ENCODE results near the gene PRKCH. TPM values are rescaled to one million over a fixed set of nuclear protein-coding genes. Genes with fewer than 3 reads are reported as not detected.

Gene PRKCH
- polyA plus RNA-seq, 12 donors = 10.9 to 25.9 (median 13.8) TPM; not detected in 1

- DNase-seq = no peak
Measured at GRCh38 chr14:61335049-61335448, 13.7 kb downstream of the PRKCH start.

- DNase-seq = no peak
Measured at GRCh38 chr14:61335671-61336275, 14.4 kb downstream of the PRKCH start.

DNA sequence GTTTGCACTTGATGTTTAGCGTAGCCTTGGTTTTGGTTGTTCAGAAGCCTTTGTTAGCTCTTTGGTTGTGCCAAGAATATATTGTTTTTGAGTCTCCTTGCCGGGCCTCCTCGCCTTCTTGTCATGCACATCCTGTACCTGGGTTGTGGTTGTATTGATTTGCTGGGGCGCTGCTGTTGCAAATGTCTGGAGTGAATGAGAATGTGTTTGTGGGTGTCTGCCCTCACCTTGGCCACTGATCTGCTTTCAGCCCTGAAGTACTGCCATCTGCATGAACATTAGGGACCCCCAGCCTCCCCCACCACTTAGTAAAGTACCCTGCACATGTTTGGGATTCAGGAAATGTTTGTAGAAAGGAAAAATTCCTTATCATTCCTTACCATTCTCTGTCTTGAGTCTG, 16.5 kb downstream of the PRKCH start:
- no peak for DNase-seq

DNA sequence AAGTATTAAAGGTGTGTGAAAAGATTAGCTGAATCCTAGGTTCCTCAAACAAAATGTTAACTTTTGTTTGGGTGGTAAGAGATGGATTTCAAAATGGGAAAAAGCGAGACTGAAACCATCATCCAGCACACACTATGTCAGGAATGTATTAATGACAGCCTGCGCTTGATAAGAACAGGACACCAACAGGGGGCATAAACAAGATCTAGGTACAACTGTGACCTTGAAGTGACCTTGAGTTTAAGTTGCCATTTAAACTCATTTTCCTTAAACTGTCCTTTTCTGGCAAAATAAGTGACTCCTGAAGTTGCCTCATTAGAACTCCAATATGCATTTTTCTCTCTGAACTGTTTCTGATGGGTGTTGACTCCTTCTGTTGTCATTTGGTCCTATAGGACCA, 17.1 kb downstream of the PRKCH start:
- DNase-seq = no peak

- no peak for DNase-seq
Measured at GRCh38 chr14:61341275-61342206, 20.2 kb downstream of the PRKCH start.

DNA sequence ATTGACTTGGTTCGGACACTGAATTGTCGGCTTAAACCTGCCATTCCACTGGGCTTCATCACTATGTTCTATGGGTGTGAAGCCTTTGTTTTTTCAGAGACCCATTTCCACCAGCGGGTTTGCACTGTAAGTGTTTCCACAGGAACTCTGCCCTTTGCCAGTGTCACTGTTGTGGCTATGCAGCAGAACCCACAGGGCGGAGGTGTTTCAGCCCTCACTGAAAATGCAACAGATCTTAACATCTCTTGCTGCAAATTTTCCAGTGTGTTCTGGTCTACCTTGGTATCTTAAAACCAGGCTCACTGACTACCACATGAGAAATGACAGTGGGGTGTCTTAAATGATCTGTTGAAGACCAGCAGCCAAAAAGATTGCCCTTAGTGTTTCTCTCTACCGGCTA, 21.1 kb downstream of the PRKCH start:
- DNase-seq = no peak

GRCh38 chr14:61342932-61343331, 21.6 kb downstream of the PRKCH start:
- DNase-seq = no peak

GRCh38 chr14:61343471-61343870, 22.1 kb downstream of the PRKCH start:
- DNase-seq = no peak

- DNase-seq = no peak
Measured at GRCh38 chr14:61343991-61344405, 22.6 kb downstream of the PRKCH start.

DNA sequence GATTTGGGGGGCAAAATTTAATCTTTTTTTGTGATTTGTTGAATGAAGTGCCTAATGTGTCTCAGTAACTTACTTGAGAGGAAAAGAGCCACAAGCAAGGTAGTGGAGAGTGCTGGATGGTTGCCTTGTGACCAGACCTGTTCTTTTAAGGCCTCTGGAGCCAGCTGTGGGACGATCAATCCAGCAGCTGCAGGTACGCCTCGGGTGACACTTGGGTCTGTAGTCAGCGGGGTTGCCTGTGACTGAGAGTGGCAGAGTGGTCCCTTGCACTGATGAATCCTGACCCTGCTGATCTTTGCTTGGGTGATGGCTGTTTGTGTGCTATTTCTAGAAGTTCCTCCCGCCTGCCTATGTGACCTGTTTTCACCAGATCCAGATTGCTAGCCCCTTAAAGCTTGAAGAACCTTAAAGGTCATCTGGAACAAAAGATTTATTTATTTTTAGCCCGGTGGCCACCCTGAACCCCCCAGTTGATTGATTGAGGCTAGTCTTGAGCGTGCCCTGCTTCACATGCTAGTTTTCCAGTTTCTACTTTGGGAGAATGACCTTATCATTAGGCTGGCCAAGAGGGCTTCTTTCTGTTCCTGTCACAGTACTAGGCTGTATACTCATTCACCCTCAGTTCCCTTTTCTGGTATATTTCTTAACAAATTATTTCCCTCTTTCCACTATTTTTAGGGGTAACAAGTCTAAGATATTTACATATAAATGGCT, 23.2 kb downstream of the PRKCH start:
- no peak for DNase-seq

DNA sequence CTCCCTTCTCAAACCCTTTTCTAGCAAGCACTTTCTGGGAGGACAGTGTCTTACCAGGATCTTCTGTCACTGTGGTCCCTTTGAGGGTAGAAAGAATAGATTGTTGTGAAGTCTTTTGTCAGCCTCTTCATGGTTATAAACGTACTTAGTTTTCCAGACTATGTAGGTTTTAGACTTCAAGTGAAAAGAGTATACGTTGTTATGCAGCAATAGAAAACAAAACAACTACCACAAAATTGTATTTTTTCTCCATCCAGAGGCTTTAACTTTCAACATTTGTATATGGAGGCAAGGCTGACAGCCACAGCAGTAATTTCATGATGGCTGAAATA, 23.7 kb downstream of the PRKCH start:
- DNase-seq = no peak

- no peak for DNase-seq
Measured at GRCh38 chr14:61346221-61346620, 24.8 kb downstream of the PRKCH start.

DNA sequence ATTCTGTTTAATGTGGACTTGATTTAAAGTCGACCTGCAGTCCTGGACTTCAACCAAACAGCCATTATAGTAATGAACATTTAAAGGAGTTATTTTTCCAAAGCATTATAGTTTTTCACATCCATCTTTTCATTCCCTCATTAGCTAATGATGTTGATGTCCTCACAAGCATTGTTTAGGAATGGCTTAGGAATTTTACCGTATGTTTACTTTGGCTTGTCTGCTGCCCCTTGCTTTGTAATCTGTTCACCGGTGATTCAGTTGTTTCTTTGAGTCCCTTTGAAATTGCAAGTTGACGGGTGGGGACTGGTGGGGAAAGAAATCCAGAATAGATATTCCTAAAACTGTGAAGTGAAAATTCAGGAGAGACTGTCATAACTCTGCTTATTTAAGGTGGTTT, 25.4 kb downstream of the PRKCH start:
- no peak for DNase-seq

- no peak for DNase-seq
Measured at GRCh38 chr14:61347826-61348443, 26.6 kb downstream of the PRKCH start.

- no peak for DNase-seq
Measured at GRCh38 chr14:61350427-61351270, 29.3 kb downstream of the PRKCH start.

GRCh38 chr14:61351477-61351876, 30.1 kb downstream of the PRKCH start:
- no peak for DNase-seq

DNA sequence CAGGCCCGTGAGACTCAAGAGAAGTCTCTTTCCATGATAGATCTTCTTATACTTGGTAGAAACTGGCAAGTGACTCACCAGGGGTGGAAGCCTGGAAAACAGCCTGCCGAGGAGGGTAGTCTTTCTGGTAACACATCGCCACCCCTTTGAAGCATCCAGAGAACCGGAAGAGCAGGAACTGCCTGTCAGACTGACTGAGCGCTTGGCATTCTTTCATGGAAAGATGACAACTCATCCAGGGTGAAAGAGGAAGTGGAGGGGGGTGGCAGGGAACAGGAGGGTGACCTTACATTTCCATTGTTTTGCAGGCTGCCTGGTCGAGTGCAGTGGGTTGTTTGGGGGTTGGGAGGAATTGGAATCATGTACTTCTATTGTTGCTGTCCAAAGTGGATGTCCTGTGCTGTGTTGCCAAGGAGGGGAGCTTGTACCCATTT, 34.5 kb downstream of the PRKCH start:
- DNase-seq = peak; percentile 7

DNA sequence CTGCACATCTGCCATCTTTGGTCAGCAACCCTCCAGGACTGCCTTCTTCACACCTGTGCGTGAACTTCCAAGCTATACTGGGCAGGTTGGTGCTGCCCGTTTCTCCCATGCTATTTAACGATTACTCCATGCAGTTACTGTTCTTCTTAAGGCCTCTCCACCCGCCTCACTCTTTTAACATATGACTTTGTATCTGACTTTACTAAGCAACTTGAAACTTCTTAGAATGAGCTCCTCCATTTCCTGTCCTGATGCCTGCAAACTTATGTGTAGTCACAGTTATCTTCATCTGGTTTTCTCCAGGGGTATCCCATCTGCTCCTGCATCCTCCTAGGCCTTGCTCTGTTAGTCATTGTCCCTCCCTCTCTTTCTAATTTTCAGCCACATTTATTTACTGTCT, 35.7 kb downstream of the PRKCH start:
- DNase-seq = no peak

- no peak for DNase-seq
Measured at GRCh38 chr14:61358554-61359226, 37.3 kb downstream of the PRKCH start.

DNA sequence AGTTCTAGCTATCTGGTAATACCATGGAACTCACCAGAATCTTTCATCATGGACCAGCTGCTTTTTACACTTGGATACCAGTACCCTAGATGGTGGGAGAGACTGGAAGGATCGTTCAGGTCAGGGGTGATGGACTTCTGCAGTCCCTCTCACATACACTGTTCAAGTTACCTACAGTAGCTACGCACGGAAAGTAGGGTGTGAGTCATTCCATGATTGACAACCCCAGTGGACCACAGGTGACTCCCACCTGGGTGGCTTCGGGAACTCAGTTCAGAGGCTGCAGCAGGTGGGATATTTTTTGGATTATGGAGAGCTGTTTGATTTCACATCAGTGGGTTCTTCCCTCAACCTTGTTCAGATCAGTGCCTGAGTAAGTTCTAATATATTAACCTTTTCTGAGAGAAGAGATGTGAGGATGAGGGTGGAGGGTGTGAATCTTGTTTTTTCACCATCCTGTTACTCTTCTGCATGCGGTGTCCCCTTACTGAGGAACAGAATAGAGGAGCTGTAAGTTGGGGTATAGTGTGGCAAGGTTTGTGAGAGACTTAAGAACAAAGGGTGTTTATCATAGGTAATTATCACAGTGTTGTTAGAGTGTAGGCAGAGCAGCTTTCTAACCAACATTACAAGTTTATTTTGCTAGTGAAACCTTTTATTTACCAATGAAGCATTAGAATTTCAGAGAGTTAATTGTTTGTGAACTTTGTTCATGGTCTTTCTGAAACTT, 39.6 kb downstream of the PRKCH start:
- DNase-seq = no peak
